NT2/D1 (cell line): ENCODE results near the gene SLC26A4.

Experiments used
- YY1 ChIP-seq: IDR thresholded peaks from 2 replicates; pipeline ENCODE4 v1.6.1; 2011; ENCODE audit not compliant: insufficient read length, insufficient read depth
- ZNF274 ChIP-seq: IDR thresholded peaks from 2 replicates; pipeline ENCODE4 v1.6.1; 2011; ENCODE audit warnings: mild to moderate bottlenecking, low read depth, low read length

DNA sequence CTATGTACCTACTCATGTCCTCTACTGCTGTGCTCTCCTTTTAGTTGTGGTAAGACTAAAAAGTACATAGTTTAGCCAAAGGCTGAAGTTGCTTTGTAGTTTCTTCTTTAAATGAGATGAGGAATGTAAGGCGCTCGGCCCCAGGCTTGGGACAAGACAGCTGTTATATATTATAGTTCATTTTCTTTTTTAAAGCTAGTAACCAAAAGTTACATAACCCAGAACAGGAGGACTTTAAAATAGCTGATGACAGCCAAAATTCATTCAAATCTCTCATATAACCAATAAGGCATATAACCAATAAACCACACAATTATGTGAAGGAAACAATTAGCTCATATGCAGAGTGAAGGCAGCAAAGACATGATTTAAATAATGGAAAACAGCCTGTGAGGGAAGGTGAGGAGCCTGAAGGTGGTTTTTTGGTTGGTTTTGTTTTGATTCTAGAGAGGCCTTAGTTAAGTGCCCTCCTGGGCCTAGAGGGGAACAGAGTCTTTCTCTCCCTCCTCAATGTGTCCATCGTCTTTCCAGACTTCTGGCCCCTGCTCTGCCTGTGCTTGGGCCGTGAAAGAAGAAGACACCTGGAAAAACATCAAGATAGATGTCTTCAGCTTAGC, 35.8 kb downstream of the SLC26A4 start:
- TF ChIP-seq ZNF274, result no peak
- TF ChIP-seq YY1, result no peak
